Activated CD8-positive, alpha-beta T cell treated with anti-CD3 and anti-CD28 coated beads for 36 hours (primary cell): ENCODE data around the gene SLC6A2. TPM values are rescaled to one million over a fixed set of nuclear protein-coding genes. Genes with fewer than 3 reads are reported as not detected.

ENCODE experiments used
- ATAC-seq: fragments of 200-7000 bp; cut with Tn5 transposase; one replicate; pipeline ENCODE4 v1.10.0; 2021; ENCODE audit warnings: mild to moderate bottlenecking, moderate library complexity
- CTCF ChIA-PET: fragments of 350-600 bp; sonication (Branson Sonifier 250); formaldehyde crosslinking; loops from one replicate; lab custom pipeline; 2021; ENCODE audit warnings: antibody characterized with exemption; lab: Charles Lee
- POLR2A ChIA-PET: fragments of 350-600 bp; sonication (Branson Sonifier 250); formaldehyde crosslinking; loops from one replicate; lab custom pipeline; 2021; ENCODE audit warnings: antibody characterized with exemption; lab: Charles Lee
- DNase-seq: peaks from one replicate; pipeline ENCODE4 v3.0.0-alpha.2; 2020
- H3K27ac Mint-ChIP-seq: one replicate; pipeline ENCODE4 v1.8.0; 2021; ENCODE audit warnings: mild to moderate bottlenecking, mixed read lengths
- H3K27me3 Mint-ChIP-seq: one replicate; pipeline ENCODE4 v1.8.0; 2021; ENCODE audit warnings: mixed read lengths
- H3K36me3 Mint-ChIP-seq: one replicate; pipeline ENCODE4 v1.8.0; 2021; ENCODE audit warnings: low read depth, mixed read lengths
- H3K4me1 Mint-ChIP-seq: one replicate; pipeline ENCODE4 v1.8.0; 2021; ENCODE audit warnings: low read depth, mixed read lengths
- H3K4me3 Mint-ChIP-seq: one replicate; pipeline ENCODE4 v1.8.0; 2021; ENCODE audit warnings: mild to moderate bottlenecking, moderate library complexity, mixed read lengths
- H3K9me3 Mint-ChIP-seq: one replicate; pipeline ENCODE4 v1.8.0; 2021; ENCODE audit warnings: mixed read lengths
- intact Hi-C: fragments of 100-400 bp; cut with micrococcal nuclease; formaldehyde crosslinking; loops from one replicate; pipeline ENCODE4 v1.10.0; 2022
- total RNA-seq, 2 experiments: library from RNA; stranded (reverse); gene quantifications; one replicate each; pipeline ENCODE4 v1.2.3, GENCODE V29; 2021
- TF ChIP-seq, protein P1 (sequence below): fragments of 200-600 bp; IDR thresholded peaks from one replicate; pipeline ENCODE4 v1.8.0; 2022; ENCODE audit warnings: antibody characterized with exemption, mild to moderate bottlenecking

SLC6A2 gene
- total RNA-seq, 2 experiments from 2014 or later = not detected

DNA sequence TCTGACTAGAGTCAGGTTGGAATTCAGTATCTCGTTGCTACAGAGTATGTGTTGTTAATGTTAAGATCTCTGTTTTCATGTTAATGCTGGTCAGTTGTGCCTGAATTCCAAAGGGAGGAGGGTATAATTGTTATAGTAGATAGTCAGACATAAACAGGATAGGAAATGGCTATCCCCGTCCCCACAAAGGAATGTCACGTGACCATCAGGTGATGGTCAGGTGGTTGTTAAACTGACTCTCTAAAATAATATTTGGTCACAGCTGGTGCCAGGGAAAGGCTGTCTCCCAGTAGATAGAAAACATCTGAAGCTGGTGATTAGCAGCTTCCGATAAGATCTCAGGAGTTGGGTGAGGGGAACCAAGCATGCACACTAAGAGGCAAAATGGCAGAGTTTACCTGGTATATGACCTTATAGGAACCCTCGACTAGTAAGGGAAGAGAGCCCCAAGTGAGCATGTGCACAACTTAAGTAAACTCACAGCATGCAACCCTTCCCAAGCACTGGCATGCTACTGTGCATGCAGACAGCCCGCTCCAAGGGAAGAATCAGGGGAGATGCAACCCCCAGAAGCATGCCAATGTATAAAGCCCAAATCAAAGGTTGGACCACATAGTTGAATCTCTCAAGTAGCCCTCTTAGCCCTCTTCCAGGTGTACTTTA is 27.4 kb upstream of the SLC6A2 start:
- TF ChIP-seq, protein P1, sequence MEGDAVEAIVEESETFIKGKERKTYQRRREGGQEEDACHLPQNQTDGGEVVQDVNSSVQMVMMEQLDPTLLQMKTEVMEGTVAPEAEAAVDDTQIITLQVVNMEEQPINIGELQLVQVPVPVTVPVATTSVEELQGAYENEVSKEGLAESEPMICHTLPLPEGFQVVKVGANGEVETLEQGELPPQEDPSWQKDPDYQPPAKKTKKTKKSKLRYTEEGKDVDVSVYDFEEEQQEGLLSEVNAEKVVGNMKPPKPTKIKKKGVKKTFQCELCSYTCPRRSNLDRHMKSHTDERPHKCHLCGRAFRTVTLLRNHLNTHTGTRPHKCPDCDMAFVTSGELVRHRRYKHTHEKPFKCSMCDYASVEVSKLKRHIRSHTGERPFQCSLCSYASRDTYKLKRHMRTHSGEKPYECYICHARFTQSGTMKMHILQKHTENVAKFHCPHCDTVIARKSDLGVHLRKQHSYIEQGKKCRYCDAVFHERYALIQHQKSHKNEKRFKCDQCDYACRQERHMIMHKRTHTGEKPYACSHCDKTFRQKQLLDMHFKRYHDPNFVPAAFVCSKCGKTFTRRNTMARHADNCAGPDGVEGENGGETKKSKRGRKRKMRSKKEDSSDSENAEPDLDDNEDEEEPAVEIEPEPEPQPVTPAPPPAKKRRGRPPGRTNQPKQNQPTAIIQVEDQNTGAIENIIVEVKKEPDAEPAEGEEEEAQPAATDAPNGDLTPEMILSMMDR = no peak
- CTCF ChIA-PET = no interaction called here
- no peak for ATAC-seq
- no peaks in the 10 kb centered on the region for H3K27me3 Mint-ChIP-seq
- H3K4me3 Mint-ChIP-seq = no peak overlapping the region
- H3K9me3 Mint-ChIP-seq = no peaks in the 10 kb centered on the region
- H3K27ac Mint-ChIP-seq = no peak overlapping the region
- DNase-seq = no peak
- H3K4me1 Mint-ChIP-seq = no peaks in the 10 kb centered on the region
- POLR2A ChIA-PET = no interaction called here
- H3K36me3 Mint-ChIP-seq = no peaks in the 10 kb centered on the region
- intact Hi-C loops = no loop called here

DNA sequence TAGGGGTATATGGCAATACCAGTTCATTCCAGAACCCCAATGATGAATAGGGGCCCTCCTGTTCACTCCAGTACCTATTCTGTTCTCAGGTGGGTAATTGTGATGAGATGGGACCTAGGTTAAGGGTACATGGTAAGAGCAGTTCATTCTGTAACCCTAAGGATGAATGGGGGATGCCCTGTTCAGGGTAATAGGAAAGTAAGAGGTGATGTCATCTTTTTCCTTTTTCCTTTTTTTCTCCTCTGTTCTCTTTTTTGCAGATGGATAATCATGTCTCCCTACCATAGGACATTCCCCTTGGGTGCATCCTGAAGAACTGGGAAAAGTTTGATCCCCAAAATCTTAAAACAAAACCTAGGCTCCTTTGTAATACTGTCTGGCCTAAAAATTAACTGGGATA is 25.0 kb upstream of the SLC6A2 start:
- ChIA-PET CTCF (no interaction called here), POLR2A (no interaction called here)
- H3K36me3 Mint-ChIP-seq = no peaks in the 10 kb centered on the region
- TF ChIP-seq, protein P1 = no peak
- no peak overlapping the region for H3K27ac Mint-ChIP-seq
- DNase-seq = no peak
- H3K27me3 Mint-ChIP-seq = no peaks in the 10 kb centered on the region
- no peaks in the 10 kb centered on the region for H3K9me3 Mint-ChIP-seq
- no peaks in the 10 kb centered on the region for H3K4me1 Mint-ChIP-seq
- ATAC-seq = no peak
- no peak overlapping the region for H3K4me3 Mint-ChIP-seq
- intact Hi-C loops = no loop called here

GRCh38 chr16:55632259-55632658 is 23.5 kb upstream of the SLC6A2 start:
- Mint-ChIP-seq H3K36me3 (no peaks in the 10 kb centered on the region), H3K4me1 (no peaks in the 10 kb centered on the region), H3K27me3 (peaks cover 5% of the 10 kb centered on the region), H3K9me3 (no peaks in the 10 kb centered on the region), H3K27ac (no peak overlapping the region), H3K4me3 (no peak overlapping the region)
- POLR2A ChIA-PET = no interaction called here
- CTCF ChIA-PET = no interaction called here
- TF ChIP-seq, protein P1 = no peak
- intact Hi-C loops = no loop called here
- DNase-seq (no peak), ATAC-seq (no peak)

- intact Hi-C loops = no loop called here
- no peaks in the 10 kb centered on the region for H3K4me1 Mint-ChIP-seq
- POLR2A ChIA-PET = no interaction called here
- CTCF ChIA-PET = no interaction called here
- H3K27me3 Mint-ChIP-seq = peaks cover 5% of the 10 kb centered on the region
- H3K36me3 Mint-ChIP-seq = no peaks in the 10 kb centered on the region
- TF ChIP-seq, protein P1 = no peak
- no peak overlapping the region for H3K4me3 Mint-ChIP-seq
- DNase-seq (no peak), ATAC-seq (no peak)
- no peaks in the 10 kb centered on the region for H3K9me3 Mint-ChIP-seq
- H3K27ac Mint-ChIP-seq = no peak overlapping the region
Observed at GRCh38 chr16:55634193-55634592, 21.6 kb upstream of the SLC6A2 start.

- TF ChIP-seq, protein P1 = no peak
- H3K27me3 Mint-ChIP-seq = peaks cover 7% of the 10 kb centered on the region
- intact Hi-C loops = no loop called here
- H3K36me3 Mint-ChIP-seq = no peaks in the 10 kb centered on the region
- no peaks in the 10 kb centered on the region for H3K4me1 Mint-ChIP-seq
- no peak overlapping the region for H3K27ac Mint-ChIP-seq
- DNase-seq = no peak
- CTCF ChIA-PET = no interaction called here
- no peaks in the 10 kb centered on the region for H3K9me3 Mint-ChIP-seq
- no peak overlapping the region for H3K4me3 Mint-ChIP-seq
- POLR2A ChIA-PET = no interaction called here
- no peak for ATAC-seq
Observed at GRCh38 chr16:55638256-55638655, 17.5 kb upstream of the SLC6A2 start.
